SK-N-SH treated with all-trans-retinoic acid at 6 μM for 48 hours (cell line): ENCODE measurements around the gene HOPX.
"Not testable (repeated sequence)": the region's sequence is repeated elsewhere in the genome, so short reads cannot be mapped to it uniquely, and the experiment has no call there.

Experiments used
- ATAC-seq: fragments of 200-7000 bp; cut with Tn5 transposase; 3 replicates; pipeline ENCODE4 v1.9.1; 2020; ENCODE audit warnings: mild to moderate bottlenecking, moderate library complexity
- CSDC2 ChIP-seq: fragments of 250-450 bp; sonication (Bioruptor Pico); IDR thresholded peaks from 2 replicates; pipeline ENCODE4 v1.5.0; 2020; ENCODE audit warnings: mild to moderate bottlenecking, moderate library complexity
- ESRRG ChIP-seq: fragments of 250-450 bp; sonication (Bioruptor Pico); IDR thresholded peaks from 2 replicates; pipeline ENCODE4 v1.6.1; 2021; ENCODE audit warnings: mild to moderate bottlenecking
- ISL1 ChIP-seq: fragments of 250-450 bp; sonication (Bioruptor Pico); IDR thresholded peaks from 2 replicates; pipeline ENCODE4 v2.1.2; 2022; ENCODE audit warnings: mild to moderate bottlenecking, moderate library complexity
- OSR1 ChIP-seq: fragments of 250-450 bp; sonication (Bioruptor Pico); IDR thresholded peaks from 2 replicates; pipeline ENCODE4 v1.8.0; 2022; ENCODE audit warnings: moderate library complexity, mild to moderate bottlenecking, inconsistent platforms
- PPARA ChIP-seq: fragments of 250-450 bp; sonication (Bioruptor Pico); IDR thresholded peaks from 2 replicates; pipeline ENCODE4 v1.5.0; 2020; ENCODE audit warnings: mild to moderate bottlenecking, borderline replicate concordance
- RARB ChIP-seq: fragments of 250-450 bp; sonication (Bioruptor Pico); IDR thresholded peaks from 2 replicates; pipeline ENCODE4 v1.8.0; 2021; ENCODE audit warnings: mild to moderate bottlenecking, moderate library complexity
- SNAI2 ChIP-seq: fragments of 250-450 bp; sonication (Bioruptor Pico); IDR thresholded peaks from 2 replicates; pipeline ENCODE4 v1.5.0; 2020; ENCODE audit warnings: mild to moderate bottlenecking, moderate library complexity
- TCF4 ChIP-seq: fragments of 250-450 bp; sonication (Bioruptor Pico); IDR thresholded peaks from 2 replicates; pipeline ENCODE4 v1.8.0; 2021; ENCODE audit warnings: mild to moderate bottlenecking, moderate library complexity, borderline replicate concordance
- ZC3H10 ChIP-seq: fragments of 250-450 bp; sonication (Bioruptor Pico); IDR thresholded peaks from 2 replicates; pipeline ENCODE4 v1.5.1; 2021; ENCODE audit warnings: mild to moderate bottlenecking, moderate library complexity
- ZFP3 ChIP-seq: fragments of 250-450 bp; sonication (Bioruptor Pico); IDR thresholded peaks from 2 replicates; pipeline ENCODE4 v1.5.0; 2020; ENCODE audit warnings: mild to moderate bottlenecking, moderate library complexity
- ZNF565 ChIP-seq: fragments of 450-650 bp; formaldehyde crosslinking; conservative IDR thresholded peaks from 2 replicates; pipeline ENCODE4 v1.5.0; 2020; ENCODE audit warnings: low read depth, mild to moderate bottlenecking, moderate library complexity
- ZNF8 ChIP-seq: fragments of 450-650 bp; formaldehyde crosslinking; IDR thresholded peaks from 2 replicates; pipeline ENCODE4 v1.5.0; 2020; ENCODE audit warnings: mild to moderate bottlenecking, moderate library complexity
- TF ChIP-seq, protein P1 (sequence below): fragments of 250-450 bp; sonication (Bioruptor Pico); IDR thresholded peaks from 2 replicates; pipeline ENCODE4 v1.8.0; 2021; ENCODE audit warnings: low read depth, mild to moderate bottlenecking, moderate library complexity, borderline replicate concordance
- TF ChIP-seq, protein P2 (sequence below): fragments of 250-450 bp; sonication (Bioruptor Pico); IDR thresholded peaks from 2 replicates; pipeline ENCODE4 v1.8.0; 2020; ENCODE audit warnings: mild to moderate bottlenecking, moderate library complexity, borderline replicate concordance
- TF ChIP-seq, protein P3 (sequence below): fragments of 250-450 bp; sonication (Bioruptor Pico); IDR thresholded peaks from 2 replicates; pipeline ENCODE4 v1.5.0; 2020; ENCODE audit warnings: mild to moderate bottlenecking, moderate library complexity
- TF ChIP-seq, protein P4 (sequence below): fragments of 250-450 bp; sonication (Bioruptor Pico); IDR thresholded peaks from 2 replicates; pipeline ENCODE4 v1.5.1; 2020; ENCODE audit warnings: low read depth, mild to moderate bottlenecking, moderate library complexity
- TF ChIP-seq, protein P5 (sequence below): fragments of 250-450 bp; sonication (Bioruptor Pico); IDR thresholded peaks from 2 replicates; pipeline ENCODE4 v1.5.1; 2021; ENCODE audit warnings: mild to moderate bottlenecking, moderate library complexity

The HOPX gene

DNA sequence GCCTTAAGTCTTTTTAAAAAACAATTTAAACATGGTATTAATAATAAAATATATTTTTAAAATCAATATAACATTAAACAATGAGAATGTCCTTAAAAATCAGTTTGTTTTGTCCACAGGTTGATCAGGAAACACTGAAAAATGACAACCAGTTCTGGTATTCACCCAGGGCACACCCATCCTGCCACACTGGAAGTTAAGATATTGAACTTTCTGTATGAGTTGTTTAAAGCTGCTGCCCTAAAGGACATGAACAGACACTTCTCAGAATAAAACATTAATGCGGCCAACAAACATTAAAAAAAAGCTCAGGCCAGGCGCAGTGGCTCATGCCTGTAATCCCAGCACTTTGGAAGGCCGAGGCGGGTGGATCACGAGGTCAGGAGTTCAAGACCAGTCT is 15.0 kb upstream of the HOPX start:
- no peak for TF ChIP-seq SNAI2 (CRISPR knock-in tag)
- TF ChIP-seq ZNF8 (CRISPR knock-in tag), result no peak
- TF ChIP-seq, protein P1, sequence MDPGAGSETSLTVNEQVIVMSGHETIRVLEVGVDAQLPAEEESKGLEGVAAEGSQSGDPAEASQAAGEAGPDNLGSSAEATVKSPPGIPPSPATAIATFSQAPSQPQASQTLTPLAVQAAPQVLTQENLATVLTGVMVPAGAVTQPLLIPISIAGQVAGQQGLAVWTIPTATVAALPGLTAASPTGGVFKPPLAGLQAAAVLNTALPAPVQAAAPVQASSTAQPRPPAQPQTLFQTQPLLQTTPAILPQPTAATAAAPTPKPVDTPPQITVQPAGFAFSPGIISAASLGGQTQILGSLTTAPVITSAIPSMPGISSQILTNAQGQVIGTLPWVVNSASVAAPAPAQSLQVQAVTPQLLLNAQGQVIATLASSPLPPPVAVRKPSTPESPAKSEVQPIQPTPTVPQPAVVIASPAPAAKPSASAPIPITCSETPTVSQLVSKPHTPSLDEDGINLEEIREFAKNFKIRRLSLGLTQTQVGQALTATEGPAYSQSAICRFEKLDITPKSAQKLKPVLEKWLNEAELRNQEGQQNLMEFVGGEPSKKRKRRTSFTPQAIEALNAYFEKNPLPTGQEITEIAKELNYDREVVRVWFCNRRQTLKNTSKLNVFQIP, result no peak
- TF ChIP-seq, protein P2, sequence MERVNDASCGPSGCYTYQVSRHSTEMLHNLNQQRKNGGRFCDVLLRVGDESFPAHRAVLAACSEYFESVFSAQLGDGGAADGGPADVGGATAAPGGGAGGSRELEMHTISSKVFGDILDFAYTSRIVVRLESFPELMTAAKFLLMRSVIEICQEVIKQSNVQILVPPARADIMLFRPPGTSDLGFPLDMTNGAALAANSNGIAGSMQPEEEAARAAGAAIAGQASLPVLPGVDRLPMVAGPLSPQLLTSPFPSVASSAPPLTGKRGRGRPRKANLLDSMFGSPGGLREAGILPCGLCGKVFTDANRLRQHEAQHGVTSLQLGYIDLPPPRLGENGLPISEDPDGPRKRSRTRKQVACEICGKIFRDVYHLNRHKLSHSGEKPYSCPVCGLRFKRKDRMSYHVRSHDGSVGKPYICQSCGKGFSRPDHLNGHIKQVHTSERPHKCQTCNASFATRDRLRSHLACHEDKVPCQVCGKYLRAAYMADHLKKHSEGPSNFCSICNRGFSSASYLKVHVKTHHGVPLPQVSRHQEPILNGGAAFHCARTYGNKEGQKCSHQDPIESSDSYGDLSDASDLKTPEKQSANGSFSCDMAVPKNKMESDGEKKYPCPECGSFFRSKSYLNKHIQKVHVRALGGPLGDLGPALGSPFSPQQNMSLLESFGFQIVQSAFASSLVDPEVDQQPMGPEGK (CRISPR knock-in tag), result no peak
- TF ChIP-seq ZNF565 (CRISPR knock-in tag), result no peak
- no peak for TF ChIP-seq ZFP3 (CRISPR knock-in tag)
- TF ChIP-seq ISL1 (CRISPR knock-in tag), result no peak
- TF ChIP-seq CSDC2 (CRISPR knock-in tag), result no peak
- TF ChIP-seq, protein P3, sequence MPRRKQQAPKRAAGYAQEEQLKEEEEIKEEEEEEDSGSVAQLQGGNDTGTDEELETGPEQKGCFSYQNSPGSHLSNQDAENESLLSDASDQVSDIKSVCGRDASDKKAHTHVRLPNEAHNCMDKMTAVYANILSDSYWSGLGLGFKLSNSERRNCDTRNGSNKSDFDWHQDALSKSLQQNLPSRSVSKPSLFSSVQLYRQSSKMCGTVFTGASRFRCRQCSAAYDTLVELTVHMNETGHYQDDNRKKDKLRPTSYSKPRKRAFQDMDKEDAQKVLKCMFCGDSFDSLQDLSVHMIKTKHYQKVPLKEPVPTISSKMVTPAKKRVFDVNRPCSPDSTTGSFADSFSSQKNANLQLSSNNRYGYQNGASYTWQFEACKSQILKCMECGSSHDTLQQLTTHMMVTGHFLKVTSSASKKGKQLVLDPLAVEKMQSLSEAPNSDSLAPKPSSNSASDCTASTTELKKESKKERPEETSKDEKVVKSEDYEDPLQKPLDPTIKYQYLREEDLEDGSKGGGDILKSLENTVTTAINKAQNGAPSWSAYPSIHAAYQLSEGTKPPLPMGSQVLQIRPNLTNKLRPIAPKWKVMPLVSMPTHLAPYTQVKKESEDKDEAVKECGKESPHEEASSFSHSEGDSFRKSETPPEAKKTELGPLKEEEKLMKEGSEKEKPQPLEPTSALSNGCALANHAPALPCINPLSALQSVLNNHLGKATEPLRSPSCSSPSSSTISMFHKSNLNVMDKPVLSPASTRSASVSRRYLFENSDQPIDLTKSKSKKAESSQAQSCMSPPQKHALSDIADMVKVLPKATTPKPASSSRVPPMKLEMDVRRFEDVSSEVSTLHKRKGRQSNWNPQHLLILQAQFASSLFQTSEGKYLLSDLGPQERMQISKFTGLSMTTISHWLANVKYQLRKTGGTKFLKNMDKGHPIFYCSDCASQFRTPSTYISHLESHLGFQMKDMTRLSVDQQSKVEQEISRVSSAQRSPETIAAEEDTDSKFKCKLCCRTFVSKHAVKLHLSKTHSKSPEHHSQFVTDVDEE (CRISPR knock-in tag), result no peak
- no peak for TF ChIP-seq ZC3H10 (CRISPR knock-in tag)
- ATAC-seq, result no peak

DNA sequence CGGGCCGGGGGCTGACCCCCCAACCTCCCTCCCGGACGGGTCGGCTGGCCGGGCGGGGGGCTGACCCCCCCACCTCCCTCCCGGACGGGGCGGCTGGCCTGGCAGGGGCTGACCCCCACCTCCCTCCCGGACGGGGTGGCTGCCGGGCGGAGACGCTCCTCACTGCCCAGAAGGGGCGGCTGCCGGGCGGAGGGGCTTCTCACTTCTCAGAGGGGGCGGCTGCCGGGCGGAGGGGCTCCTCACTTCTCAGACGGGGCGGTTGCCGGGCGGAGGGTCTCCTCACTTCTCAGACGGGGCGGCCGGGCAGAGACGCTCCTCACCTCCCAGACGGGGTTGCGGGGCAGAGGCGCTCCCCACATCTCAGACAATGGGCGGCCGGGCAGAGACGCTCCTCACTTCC is 12.4 kb upstream of the HOPX start:
- not testable (repeated sequence) for ATAC-seq

DNA sequence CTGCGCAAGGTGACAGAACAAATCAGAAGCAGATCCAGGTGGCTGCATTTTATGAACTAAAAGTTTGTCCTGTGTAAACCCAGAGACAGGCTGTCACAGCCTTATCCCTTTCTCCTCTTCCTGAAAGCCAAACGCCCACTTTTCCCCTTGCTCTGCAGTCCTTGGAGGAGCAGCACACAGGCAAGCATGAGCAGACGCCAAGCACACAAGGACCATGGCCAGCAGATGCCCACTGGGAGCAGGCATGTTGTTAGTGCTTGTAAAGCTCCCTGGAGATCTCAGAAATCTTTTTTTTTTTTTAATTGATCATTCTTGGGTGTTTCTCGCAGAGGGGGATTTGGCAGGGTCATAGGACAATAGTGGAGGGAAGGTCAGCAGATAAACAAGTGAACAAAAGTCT is 11.5 kb upstream of the HOPX start:
- TF ChIP-seq OSR1 (CRISPR knock-in tag), result no peak
- no peak for TF ChIP-seq TCF4
- no peak for TF ChIP-seq RARB
- TF ChIP-seq ZFP3 (CRISPR knock-in tag), result no peak
- TF ChIP-seq, protein P1, result no peak
- TF ChIP-seq, protein P4, sequence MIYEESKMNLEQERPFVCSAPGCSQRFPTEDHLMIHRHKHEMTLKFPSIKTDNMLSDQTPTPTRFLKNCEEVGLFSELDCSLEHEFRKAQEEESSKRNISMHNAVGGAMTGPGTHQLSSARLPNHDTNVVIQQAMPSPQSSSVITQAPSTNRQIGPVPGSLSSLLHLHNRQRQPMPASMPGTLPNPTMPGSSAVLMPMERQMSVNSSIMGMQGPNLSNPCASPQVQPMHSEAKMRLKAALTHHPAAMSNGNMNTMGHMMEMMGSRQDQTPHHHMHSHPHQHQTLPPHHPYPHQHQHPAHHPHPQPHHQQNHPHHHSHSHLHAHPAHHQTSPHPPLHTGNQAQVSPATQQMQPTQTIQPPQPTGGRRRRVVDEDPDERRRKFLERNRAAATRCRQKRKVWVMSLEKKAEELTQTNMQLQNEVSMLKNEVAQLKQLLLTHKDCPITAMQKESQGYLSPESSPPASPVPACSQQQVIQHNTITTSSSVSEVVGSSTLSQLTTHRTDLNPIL (CRISPR knock-in tag), result no peak
- TF ChIP-seq ZC3H10 (CRISPR knock-in tag), result no peak
- no peak for TF ChIP-seq ZNF8 (CRISPR knock-in tag)
- TF ChIP-seq, protein P5, sequence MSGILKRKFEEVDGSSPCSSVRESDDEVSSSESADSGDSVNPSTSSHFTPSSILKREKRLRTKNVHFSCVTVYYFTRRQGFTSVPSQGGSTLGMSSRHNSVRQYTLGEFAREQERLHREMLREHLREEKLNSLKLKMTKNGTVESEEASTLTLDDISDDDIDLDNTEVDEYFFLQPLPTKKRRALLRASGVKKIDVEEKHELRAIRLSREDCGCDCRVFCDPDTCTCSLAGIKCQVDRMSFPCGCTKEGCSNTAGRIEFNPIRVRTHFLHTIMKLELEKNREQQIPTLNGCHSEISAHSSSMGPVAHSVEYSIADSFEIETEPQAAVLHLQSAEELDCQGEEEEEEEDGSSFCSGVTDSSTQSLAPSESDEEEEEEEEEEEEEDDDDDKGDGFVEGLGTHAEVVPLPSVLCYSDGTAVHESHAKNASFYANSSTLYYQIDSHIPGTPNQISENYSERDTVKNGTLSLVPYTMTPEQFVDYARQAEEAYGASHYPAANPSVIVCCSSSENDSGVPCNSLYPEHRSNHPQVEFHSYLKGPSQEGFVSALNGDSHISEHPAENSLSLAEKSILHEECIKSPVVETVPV, result no peak
- TF ChIP-seq SNAI2 (CRISPR knock-in tag), result no peak
- TF ChIP-seq, all 23 proteins: peak for 0
- ATAC-seq, result no peak

DNA sequence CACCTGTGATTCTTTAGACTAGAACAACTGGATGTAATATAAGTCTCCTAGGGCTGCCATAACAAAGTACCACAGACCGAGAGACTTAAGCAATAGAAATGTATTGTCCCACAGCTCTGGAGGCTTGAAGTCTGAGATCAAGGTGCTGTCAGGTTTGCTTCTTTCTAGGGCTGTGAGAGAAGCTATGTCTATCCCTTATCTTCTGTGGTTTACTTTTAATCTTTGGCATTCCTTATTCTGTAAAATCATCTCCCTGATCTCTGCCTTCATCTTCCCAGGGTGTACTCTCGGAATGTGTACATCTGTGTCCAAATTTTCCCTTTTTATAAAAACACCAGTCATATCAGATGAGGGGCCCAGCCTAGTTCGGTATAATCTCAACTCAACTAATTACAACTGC is 10.3 kb upstream of the HOPX start:
- ATAC-seq, result no peak
- TF ChIP-seq CSDC2 (CRISPR knock-in tag) (no peak), SNAI2 (CRISPR knock-in tag) (no peak), ZC3H10 (CRISPR knock-in tag) (no peak), ISL1 (CRISPR knock-in tag) (no peak), RARB (no peak), ZNF565 (CRISPR knock-in tag) (no peak), PPARA (no peak), TCF4 (no peak), ESRRG (CRISPR knock-in tag) (no peak)
- TF ChIP-seq, protein P5, result no peak
- TF ChIP-seq, protein P4 (CRISPR knock-in tag), result no peak
- TF ChIP-seq, protein P3 (CRISPR knock-in tag), result no peak
